Amniotic epithelial cell (primary cell): ENCODE results near the gene OR3A3.

Experiments used
- DNase-seq: peaks from one replicate; pipeline ENCODE4 v3.0.0-alpha.2; 2010; ENCODE audit warnings: low read depth

Gene OR3A3

GRCh38 chr17:3472137-3472536, 61.0 kb downstream of the OR3A3 start:
- no peak for DNase-seq
